GM19239 (cell line): Measurements from ENCODE around the gene NEIL1.
A peak's percentile ranks its signal among the peaks of the same experiment; 100 is the strongest.

ENCODE experiments used
- DNase-seq: peaks from one replicate; pipeline ENCODE4 v3.0.0; 2011; ENCODE audit warnings: low spot score; ENCODE audit not compliant: insufficient read length
- FAIRE-seq: peaks from 2 replicates; lab custom pipeline; 2011; peaks lifted over from hg19 to GRCh38; lab: Jason Lieb, UNC

NEIL1 gene

DNA sequence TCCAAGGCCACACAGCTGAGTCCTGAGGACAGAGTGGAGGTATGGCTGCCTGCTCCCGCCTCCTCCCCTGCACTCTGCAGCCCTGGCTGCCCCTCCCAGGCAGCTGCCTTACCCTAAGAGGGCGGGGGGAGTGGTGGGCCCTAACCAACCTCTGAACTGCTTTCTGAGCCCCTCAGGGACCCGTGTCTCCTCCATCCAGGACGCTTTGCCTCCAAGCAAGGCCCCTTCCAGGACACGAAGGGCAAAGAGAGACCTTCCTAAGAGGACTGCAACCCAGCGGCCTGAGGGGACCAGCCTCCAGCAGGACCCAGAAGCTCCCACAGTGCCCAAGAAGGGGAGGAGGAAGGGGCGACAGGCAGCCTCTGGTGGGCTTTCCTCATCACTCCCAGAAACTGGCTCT is 7.6 kb downstream of the NEIL1 start:
- FAIRE-seq (no peak), DNase-seq (no peak)

DNA sequence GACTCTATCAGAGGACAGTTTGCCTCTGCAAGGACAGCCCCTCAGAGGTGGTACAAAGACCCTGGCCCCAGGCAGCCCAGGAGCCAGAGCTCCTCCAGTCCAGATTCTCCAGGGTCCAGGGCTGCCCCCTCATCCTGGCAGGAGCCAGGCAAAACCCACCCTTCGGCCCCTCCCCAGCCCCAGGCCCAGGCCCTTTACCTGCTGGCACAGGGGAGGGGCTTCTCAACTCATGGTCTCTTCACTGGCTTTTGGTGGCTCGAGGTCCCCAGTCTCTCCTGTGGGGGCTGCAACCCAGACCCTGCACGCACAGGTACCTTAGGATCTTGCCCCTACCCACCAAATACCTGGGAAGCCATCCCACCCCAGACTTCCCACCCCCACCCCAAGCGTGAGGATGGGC is 8.5 kb downstream of the NEIL1 start:
- no peak for DNase-seq
- FAIRE-seq: no peak

DNA sequence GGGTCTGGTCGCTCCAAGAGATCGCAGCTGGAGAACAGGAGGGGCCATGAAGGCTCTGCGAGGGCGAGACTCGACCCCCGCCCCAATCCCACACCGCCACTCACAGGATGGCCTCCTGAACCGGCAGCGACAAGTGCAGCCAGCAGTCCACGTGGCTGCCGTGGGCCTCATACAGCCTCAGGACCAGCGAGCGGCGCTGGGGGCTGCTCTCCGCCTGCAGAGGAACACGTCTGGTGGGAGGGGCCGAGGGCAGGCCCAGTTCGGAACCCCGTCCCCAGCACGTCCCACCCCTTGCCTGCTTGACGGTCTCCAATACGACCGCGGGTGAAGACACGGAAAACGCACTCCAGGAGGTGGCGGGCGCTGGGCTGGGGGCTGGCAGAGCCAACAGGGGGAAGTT is 9.2 kb downstream of the NEIL1 start:
- FAIRE-seq: no peak
- no peak for DNase-seq

DNA sequence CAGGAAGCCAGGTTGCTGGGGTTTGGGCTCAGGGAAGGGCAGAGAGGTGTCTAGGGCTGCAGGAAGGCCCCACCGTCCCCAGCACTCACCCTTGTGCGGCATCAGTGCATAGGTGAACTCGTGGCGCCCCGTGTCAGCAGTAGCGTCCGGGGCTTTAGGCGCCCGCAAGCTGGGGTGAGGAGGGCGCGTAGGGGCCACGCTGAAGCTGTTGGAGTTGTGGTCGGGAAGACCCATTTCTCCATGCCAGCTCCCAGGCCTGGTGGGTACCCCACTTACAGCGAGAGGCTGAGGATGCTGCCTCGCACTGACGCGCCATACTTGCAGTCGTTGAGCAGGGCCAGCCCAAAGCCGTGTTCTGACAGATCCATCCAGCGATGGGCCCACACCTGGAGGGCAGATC is 9.7 kb downstream of the NEIL1 start:
- DNase-seq: no peak
- FAIRE-seq: no peak

DNA sequence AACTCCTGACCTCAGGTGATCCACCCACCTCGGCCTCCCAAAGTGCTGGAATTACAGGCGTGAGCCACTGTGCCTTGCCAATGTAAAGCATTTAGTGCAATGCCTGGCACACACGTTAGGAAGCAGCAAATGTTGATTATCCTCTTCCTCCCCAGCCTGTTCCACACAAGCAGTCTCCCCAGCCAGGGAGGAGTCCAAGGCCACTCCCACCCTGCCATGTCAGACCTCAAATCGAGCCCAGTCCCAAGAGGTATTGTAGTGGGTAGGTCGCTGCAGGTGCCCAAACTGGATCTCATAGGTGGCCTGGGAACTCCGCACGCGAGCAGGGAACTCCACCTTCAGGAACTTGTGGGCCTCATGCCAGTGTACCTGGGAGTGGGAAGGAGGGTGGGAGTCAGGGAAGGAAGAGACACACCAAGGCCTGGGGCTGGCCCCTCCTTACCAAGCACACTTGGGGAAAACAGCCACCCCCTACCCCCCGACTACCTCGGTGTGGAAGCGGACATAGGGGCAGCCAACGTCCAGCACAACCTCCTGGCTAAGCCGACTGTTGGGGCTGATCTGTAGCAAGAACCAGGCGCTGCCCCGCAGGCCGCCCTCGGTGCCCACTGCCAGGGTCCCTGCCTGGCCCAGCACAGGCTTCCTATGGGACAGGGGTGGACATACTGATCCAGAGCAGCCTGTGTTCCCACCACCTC is 11.3 kb downstream of the NEIL1 start:
- FAIRE-seq: no peak
- DNase-seq: no peak

DNA sequence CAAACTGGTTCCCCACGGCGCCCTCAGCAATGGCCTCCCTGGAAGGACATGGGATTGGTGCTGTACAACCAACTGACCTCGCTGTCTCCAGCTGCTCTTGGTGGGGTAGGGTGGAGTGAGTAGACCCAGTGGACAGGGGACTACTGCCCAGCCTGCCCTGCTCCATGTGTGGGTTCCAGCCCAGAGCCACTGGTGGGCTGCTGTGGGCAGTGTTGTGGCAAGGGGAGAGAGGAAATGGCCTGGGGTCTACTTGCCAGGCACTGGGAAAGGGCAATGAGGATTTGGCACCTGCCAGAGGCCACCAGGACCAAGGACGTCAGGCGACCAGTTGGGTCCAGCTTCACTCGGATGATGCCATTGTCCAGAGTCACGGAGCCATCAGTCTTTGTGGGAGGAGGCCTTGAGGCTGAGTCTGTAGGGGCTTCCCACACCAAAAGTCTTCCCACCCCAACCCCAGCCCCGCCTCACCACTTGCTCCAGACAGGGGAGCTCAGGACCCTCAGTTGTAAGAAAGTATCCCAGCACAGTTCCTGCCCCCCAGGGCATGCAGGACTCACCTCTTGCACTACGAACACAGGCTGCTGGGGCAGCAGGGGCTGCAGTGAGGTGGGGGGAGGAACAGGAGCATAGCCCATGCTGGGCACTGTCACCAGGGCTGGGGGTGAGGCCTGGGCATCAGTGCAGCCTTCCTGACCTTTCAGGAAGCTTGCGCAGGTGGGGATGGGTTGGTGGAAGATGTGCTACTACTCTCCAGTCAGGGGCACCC is 12.1 kb downstream of the NEIL1 start:
- FAIRE-seq (no peak), DNase-seq (no peak)

DNA sequence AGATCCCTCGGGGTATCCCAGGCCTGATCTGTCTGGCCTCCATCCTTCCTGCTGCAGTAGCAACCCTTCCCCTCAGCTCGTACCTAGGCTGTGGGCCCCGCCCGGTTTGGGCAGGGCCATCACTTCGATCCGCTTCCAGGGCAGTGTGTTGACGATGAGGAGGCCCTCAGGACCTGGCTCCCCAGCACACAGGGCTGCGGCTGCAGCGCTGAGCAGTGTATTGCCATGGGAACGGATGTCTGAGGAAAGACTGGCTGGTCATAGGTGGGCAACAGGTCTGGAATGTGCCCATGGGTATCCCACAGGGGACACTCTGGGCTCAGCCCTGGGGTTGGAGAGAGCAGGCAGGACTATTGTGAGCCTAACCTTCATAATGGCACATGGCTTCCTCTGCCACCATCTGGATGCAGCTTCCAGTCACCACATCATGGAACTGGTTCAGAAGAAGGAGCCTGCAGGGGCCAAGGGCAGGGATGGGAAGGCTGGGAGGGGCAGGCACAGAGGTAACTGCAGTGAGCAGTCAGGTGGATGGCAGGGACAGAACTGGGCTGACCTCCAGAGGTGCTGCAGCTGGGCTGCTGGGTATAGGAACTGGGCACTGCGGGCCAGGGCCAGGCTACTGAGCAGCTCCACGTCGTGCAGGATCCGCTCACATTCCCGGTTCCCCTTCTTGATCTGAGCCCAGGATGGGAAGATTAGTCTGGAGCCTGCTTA is 12.9 kb downstream of the NEIL1 start:
- no peak for FAIRE-seq

DNA sequence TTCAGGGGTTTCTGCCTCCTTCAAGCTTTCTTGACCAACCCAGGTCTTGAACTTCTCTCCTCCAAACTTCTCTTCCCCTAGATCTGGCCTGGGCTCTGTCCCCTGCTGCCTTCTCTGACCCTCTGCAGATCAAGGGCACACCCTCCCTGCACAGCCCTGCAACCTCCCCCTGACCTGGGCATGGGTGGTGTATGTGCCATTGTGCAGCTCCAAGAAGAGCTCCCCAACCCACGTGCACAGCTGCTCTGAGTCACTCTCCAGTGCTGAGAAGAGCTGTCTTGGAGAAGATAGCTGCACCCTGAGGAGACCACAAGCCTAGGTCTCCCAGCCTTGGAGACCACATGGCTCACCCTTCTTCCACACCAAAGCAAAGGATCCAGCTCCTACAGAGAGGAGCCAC is 13.6 kb downstream of the NEIL1 start:
- no peak for FAIRE-seq
- DNase-seq: no peak

More for the DNA sequence above, 12.9 kb downstream of the NEIL1 start:
- no peak for DNase-seq

DNA sequence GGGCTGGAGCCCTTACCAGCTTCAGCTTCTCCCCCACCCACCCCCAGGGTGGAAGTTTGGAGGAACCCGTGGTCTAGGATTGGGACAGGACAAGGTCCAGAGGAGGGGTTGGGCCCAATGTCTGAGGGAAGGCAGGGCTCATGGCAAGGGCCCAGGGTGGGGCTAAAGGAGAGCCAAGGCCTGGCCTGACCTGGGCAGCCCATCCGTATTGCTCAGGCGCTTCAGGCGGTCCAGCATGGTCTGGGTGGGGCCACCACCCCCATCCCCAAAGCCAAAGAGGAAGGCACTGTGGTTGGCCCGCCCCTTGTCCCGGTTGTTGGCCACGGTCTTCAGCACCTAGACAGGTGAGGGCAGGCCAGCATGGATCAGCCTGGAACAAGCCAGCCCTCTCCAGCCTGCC is 14.0 kb downstream of the NEIL1 start:
- FAIRE-seq: no peak
- no peak for DNase-seq

DNA sequence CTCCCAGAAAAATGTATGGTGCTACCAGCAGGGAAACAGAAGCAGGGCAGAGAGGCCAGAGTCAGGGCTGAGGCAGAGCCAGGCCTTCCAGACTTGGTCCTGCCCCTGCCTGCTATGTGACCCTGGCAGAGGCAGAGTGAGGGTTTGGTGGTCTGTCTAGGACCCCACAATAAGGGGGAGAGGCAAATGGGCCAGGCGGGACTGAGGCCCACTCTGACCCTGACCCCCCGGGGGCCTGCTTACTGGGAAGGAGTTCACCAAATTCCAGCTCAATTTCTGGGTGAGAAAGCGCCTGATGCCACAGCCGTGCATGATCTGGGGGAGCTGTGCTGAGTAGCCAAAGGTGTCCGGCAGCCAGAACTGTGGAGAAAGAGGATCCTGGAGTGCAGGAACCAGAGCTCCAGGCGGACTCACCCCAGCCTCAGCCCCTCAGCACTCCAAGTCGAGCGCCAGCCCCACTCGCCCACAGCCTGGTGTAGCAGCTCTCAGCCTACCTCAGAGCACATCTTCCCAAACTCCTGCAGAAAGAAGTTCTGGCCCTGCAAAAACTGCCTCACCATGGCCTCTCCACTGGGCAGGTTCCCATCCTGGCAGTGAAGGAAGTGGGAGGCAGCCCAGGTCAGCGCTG is 14.6 kb downstream of the NEIL1 start:
- no peak for DNase-seq
- FAIRE-seq: no peak

DNA sequence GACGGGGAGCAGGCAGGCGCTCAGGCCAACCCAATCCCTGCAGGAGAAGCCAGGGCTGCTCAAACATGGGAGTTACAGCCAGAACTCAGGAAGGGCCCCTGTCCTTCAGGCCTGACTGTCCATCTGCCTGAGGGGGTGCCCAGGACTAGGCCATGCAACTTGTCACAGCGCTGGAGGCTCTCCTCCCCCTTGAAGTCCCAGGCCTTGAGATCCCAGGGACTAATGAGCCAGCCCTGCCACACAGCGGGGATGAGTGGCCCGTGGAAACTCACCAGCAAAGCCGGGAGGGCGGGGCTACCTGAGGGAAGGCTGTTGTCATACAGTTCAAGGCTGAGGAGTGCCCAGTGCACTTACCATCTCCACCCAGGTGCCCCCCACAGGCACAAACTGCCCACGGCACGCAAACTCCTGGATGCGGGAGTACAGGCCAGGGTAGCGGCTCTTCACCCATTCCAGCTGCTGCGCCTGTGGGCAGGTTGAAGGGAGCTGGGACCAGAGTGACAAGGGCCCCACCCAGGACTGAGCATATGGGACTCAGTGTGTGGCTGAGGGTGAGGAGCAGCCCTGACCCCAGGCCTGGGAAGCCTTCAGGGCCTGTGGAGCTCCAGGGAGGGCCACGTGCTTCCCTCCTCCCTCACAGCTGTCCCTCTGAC is 15.3 kb downstream of the NEIL1 start:
- DNase-seq: no peak
- no peak for FAIRE-seq

DNA sequence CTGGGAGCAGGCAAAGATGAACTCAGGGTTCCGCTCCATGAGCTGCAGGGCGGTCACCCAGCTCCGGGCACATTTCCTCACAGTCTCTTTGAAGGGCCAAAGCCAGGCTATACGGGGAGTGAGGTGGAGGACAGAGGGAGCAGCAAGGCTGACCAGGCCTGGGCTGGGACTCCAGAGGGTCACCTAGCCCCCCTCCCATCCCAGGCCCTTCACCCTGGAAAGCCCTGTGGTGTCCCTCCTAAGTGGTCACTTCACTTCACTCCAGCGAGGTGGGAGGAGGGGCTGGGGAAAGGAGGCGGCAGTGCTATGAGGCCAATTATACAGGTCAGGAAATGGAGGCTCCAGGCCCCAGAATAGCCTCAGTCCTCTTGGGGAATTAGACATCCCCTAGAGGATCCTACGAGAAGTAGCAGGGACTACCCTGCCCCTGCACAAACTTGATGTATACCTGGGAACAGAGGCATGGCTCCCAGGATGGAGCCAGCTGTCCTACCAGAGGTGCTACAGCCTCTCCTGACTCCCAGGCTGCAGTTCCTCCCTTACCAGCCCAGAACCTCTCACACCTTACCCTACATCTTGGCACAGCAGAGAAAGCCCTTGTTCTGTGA is 15.9 kb downstream of the NEIL1 start:
- FAIRE-seq: no peak

DNA sequence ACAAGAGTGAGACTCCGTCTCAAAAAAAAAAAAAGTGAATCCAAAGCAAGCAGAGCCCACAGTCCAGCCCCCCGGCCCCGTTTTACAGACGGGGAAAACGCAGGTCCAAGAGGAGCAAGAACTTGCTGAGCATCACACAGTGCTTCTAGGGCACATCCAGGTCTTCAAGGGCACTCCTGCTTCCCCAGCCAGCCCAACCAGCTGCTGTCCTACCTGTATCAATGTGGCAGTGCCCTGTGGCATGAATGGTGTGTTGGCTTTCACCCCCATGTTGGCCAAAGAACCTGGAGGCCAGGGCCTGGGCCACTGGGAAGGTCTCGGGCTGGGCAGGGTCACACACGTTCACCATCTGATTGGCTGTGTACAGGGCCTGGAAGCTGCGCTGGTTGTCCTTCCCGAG is 16.9 kb downstream of the NEIL1 start:
- FAIRE-seq: no peak

More for the DNA sequence above, 15.9 kb downstream of the NEIL1 start:
- no peak for DNase-seq

DNA sequence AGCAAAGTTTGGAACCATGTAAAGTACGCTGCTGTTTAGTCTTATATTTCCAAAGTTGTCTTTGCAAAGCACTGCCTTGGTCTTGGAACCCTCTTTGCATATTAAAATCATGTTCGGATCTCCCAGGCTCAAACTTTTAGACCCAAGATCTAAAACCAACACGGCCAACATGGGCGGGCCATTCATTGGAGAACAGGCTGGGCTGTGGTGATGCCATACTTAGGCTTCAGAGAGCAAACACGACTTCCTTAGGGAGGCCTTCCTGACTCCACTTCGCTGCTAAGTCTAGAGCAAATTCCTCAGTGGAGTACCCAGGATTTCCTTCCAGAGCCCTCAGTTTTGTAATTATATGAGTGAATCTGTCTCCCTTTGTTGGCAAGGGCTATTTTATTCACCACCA is 18.0 kb downstream of the NEIL1 start:
- no peak for DNase-seq
- FAIRE-seq: no peak

More for the DNA sequence above, 16.9 kb downstream of the NEIL1 start:
- DNase-seq: no peak

DNA sequence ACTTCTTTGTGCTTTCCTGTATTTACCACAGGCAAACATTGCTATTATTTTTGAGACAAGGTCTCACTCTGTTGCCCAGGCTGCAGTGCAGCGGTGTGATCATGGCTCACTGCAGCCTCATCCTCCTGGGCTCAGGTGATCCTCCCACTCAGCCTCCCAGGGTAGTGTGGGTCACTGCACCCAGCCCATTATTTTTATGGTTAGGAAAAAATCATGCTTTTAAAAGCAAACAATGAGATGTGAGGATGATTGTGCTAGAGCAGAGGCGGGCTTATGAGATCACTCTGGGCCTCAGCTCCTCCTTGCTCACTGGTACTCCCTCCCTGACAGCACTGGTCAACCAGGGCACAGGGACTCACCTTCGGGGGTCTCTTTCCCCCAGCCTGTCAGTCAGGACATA is 19.3 kb downstream of the NEIL1 start:
- FAIRE-seq: no peak
- DNase-seq: no peak

DNA sequence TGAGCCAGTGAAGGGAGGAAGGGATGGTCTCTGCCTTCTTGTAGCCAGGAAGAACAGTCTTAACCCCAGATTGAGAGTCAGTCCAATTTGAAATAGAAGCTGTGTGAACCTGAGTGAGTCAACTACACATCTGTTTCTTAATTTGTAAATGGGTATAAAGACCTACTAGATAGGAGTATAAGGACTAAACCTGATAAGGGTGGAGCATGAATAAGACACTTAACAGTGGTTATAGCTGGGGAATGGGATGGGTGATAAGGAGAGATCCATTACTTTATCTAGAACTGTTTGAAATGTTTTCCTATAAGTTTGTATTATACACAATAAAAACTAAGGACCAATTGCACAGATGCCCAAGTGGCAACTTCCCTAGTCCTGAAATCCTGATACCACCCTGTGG is 20.2 kb downstream of the NEIL1 start:
- no peak for DNase-seq
- FAIRE-seq: no peak

DNA sequence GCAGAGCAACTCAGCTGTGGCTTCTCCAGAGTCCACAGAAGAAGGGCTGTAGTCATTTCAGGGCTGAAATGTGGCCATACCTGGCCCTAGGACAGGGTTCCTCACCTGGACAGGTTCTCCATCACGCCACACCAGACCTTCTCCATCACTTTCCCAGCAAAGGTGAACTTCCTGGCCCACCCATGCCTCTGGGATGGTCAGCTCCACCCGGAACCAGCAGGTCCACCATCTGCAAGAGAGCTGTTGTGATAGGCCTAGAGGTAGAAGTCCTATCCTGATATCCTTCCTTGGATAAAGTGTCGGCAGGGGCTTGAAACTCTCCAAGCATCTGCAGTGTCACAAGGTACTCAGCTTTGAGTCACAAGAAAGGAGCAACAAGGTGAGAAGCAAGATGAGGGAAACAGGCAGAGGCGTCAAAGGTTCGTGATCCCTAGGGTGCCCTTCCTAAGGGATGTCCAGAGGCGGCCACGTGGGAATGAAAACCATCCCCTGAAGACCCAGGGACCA is 20.6 kb downstream of the NEIL1 start:
- DNase-seq (no peak), FAIRE-seq (no peak)

DNA sequence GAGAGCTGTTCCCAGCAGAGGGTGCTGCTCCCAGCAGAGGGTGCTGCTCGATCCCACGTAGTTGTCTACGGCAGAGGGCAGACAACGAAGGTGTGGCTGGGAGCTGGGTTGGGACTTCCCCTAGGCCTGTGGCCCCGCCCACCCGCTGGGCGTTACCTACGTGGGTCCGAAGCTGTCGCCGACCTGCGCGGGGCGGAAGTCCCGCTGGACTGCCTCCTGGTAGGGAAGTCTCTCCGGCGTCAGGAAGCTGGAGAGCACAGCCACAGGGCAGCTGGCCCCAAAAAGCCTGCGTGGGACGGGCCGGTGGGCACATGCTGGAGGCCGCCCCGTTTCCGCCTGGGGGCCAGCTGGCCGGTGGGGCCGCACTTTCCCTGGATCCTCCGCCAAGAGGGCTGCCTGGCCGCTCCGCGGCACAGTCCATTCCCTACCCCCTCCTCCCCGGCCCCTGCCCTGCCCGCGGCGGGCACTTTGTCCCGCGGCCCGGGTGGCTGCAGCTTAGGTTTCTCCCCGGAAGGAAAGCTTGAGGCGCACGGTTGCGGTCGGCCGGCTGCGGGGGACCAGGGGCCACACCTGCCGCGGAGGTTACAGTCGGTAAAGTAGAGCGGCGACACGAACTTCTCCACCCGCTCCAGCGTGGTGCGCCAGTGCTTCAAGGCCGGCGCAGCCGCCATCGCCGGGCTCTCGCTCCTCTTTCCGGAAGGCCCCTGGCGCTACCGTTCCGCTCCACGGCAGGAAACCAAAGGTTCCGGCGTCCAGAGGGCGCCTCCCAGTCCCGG is 21.3 kb downstream of the NEIL1 start, which contains the start of gene MAN2C1:
TSS of gene MAN2C1 (minus strand) at position 695 of the 776 bp plus-strand sequence. CDS start at position 671, 24 bp downstream.
- peak; percentile 93 for DNase-seq
- FAIRE-seq: peak; percentile 98
